DND-41 (cell line): ENCODE data around the gene ATIC.

Source experiments
- ATAC-seq: fragments of 200-7000 bp; cut with Tn5 transposase; 3 replicates; pipeline ENCODE4 v1.9.1; 2021; ENCODE audit warnings: low read depth; ENCODE audit not compliant: insufficient read depth
- DNase-seq: peaks from one replicate; pipeline ENCODE4 v3.0.0-alpha.2; 2020
- H2AFZ ChIP-seq: 2 replicates; pipeline ENCODE4 v1.6.0; 2012; ENCODE audit warnings: low read depth, low read length
- H3K27ac ChIP-seq: 2 replicates; pipeline ENCODE4 v1.5.1; 2012; ENCODE audit warnings: low read length, inconsistent platforms
- H3K27me3 ChIP-seq: fragments of 200-600 bp; sonication (generic); 2 replicates; pipeline ENCODE4 v1.6.0; 2012; ENCODE audit warnings: low read length, mild to moderate bottlenecking, inconsistent platforms; ENCODE audit not compliant: insufficient read depth, poor library complexity
- H3K36me3 ChIP-seq: 2 replicates; pipeline ENCODE4 v1.5.1; 2012; ENCODE audit warnings: low read length, inconsistent platforms; ENCODE audit not compliant: insufficient read depth
- H3K4me1 ChIP-seq: 2 replicates; pipeline ENCODE4 v1.5.1; 2012; ENCODE audit warnings: mild to moderate bottlenecking, low read length; ENCODE audit not compliant: insufficient read depth
- H3K4me2 ChIP-seq: 2 replicates; pipeline ENCODE4 v1.6.0; 2012; ENCODE audit warnings: mild to moderate bottlenecking, moderate library complexity, low read length, inconsistent platforms; ENCODE audit not compliant: insufficient read depth
- H3K4me3 ChIP-seq, 2 experiments: fragments of 200-600 bp in 1 of 2; shearing (Covaris generic) in 1 of 2; 2 replicates each; pipeline ENCODE4 v1.5.1; 2012 to 2016; ENCODE audit warnings: inconsistent platforms in 2 of 2, low read length in 2 of 2, mild to moderate bottlenecking in 2 of 2, low read depth in 1 of 2, moderate library complexity in 1 of 2
- H3K79me2 ChIP-seq: 2 replicates; pipeline ENCODE4 v1.6.0; 2012; ENCODE audit warnings: low read length, inconsistent platforms; ENCODE audit not compliant: insufficient read depth
- H3K9ac ChIP-seq: 2 replicates; pipeline ENCODE4 v1.6.0; 2012; ENCODE audit warnings: low read depth, mild to moderate bottlenecking, inconsistent platforms, low read length, moderate library complexity
- H3K9me3 ChIP-seq: 2 replicates; pipeline ENCODE4 v1.5.1; 2012; ENCODE audit warnings: low read length, moderate library complexity, mild to moderate bottlenecking, inconsistent platforms; ENCODE audit not compliant: insufficient read depth, severe bottlenecking
- H4K20me1 ChIP-seq: 2 replicates; pipeline ENCODE4 v1.6.0; 2012; ENCODE audit warnings: low read length; ENCODE audit not compliant: insufficient read depth
- EZH2 ChIP-seq: IDR thresholded peaks from 3 replicates; pipeline ENCODE4 v1.6.1; 2012; ENCODE audit warnings: borderline replicate concordance, low read depth, mild to moderate bottlenecking, moderate library complexity, low read length, inconsistent platforms; ENCODE audit not compliant: severe bottlenecking
- TF ChIP-seq, protein P1 (sequence below): IDR thresholded peaks from 2 replicates; pipeline ENCODE4 v1.5.1; 2012; ENCODE audit warnings: borderline replicate concordance, low read length, moderate library complexity, mild to moderate bottlenecking; ENCODE audit not compliant: poor library complexity, severe bottlenecking; ENCODE audit errors: extremely low read depth

ATIC gene

DNA sequence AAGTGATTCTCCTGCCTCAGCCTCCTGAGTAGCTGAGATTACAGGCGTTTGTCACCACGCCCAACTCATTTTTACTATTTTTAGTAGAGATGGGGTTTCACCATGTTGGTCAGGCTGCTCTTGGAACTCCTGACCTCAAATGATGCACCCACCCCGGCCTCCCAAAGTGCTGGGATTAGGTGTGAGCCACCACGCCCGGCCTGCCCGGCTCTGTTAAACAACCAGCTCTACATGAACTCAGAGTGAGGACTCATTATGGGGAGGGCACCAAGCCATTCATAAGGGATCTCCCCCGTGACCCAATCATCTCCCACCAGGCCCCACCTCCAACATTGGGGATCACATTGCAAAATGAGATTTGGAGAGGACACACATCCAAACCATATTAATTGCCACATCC lies 8.8 kb downstream of the ATIC start:
- peaks cover 91% of the 10 kb centered on the region for H3K36me3 ChIP-seq

DNA sequence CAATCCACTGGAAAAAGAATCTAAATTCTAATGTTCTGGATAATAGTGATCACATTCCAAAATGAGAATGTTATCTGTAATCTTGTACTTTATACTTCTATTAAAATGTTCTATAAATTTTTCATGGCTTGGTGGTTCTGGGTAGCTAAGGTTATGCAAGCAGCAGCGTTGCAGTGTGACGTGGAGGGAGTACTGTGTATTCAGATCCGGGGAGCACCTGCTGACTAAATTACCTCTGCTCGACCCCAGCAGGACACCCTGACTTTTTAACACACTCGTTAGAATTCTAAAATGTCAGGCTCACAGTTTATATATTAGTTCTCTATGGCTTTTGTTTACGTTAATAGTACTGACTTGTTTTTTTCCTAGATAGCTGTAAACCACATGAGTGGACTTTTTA lies 13.0 kb downstream of the ATIC start:
- ATAC-seq = no peak
- peaks cover 10% of the 10 kb centered on the region; the same call in 1 of the 2 replicates for H4K20me1 ChIP-seq
- no peak overlapping the region for H3K4me3 ChIP-seq
- no peak overlapping the region for H3K27ac ChIP-seq
- no peak for DNase-seq
- no peaks in the 10 kb centered on the region for H3K27me3 ChIP-seq
- peaks cover 91% of the 10 kb centered on the region for H3K36me3 ChIP-seq
- H2AFZ ChIP-seq = no peak overlapping the region
- no peak overlapping the region for H3K9ac ChIP-seq
- no peaks in the 10 kb centered on the region for H3K4me1 ChIP-seq
- TF ChIP-seq EZH2 = no peak
- TF ChIP-seq, protein P1, sequence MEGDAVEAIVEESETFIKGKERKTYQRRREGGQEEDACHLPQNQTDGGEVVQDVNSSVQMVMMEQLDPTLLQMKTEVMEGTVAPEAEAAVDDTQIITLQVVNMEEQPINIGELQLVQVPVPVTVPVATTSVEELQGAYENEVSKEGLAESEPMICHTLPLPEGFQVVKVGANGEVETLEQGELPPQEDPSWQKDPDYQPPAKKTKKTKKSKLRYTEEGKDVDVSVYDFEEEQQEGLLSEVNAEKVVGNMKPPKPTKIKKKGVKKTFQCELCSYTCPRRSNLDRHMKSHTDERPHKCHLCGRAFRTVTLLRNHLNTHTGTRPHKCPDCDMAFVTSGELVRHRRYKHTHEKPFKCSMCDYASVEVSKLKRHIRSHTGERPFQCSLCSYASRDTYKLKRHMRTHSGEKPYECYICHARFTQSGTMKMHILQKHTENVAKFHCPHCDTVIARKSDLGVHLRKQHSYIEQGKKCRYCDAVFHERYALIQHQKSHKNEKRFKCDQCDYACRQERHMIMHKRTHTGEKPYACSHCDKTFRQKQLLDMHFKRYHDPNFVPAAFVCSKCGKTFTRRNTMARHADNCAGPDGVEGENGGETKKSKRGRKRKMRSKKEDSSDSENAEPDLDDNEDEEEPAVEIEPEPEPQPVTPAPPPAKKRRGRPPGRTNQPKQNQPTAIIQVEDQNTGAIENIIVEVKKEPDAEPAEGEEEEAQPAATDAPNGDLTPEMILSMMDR = no peak
- H3K9me3 ChIP-seq = no peaks in the 10 kb centered on the region
- peaks cover 78% of the 10 kb centered on the region for H3K79me2 ChIP-seq
- no peak overlapping the region for H3K4me2 ChIP-seq

More for the DNA sequence above, 8.8 kb downstream of the ATIC start:
- no peak for ATAC-seq
- DNase-seq = no peak
- Histone ChIP-seq H3K4me2 (no peak overlapping the region), H3K4me3 (no peak overlapping the region), H3K79me2 (peaks cover 83% of the 10 kb centered on the region), H3K27me3 (no peaks in the 10 kb centered on the region), H2AFZ (no peak overlapping the region), H3K4me1 (peaks cover 7% of the 10 kb centered on the region; the same call in 1 of the 2 replicates), H3K27ac (no peak overlapping the region), H3K9me3 (no peaks in the 10 kb centered on the region), H3K9ac (no peak overlapping the region), H4K20me1 (peaks cover 8% of the 10 kb centered on the region; the same call in 1 of the 2 replicates)
- no peak for TF ChIP-seq EZH2
- TF ChIP-seq, protein P1 = no peak

DNA sequence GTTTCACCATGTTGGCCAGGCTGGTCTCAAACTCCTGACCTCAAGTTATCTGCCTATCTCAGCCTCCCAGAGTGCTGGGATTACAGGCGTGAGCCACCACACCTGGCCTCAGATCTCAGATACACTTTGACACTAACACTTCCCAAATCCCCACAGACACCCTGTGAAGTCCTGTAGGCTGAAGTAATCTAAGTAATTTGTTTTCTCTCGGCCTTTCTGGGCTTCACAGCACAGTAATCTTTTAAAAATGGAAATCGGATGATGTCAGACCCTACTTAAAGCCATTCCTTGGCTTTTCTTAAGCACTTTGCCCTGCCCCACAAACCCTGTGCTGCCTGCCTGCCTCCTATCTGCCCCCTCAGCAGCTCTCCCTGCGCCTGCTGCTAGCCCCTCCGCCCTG lies 16.2 kb downstream of the ATIC start:
- Histone ChIP-seq H3K27ac (no peak overlapping the region), H3K4me2 (no peak overlapping the region), H3K36me3 (peaks cover 95% of the 10 kb centered on the region), H3K4me1 (no peaks in the 10 kb centered on the region), H4K20me1 (peaks cover 17% of the 10 kb centered on the region; the same call in 1 of the 2 replicates), H3K9ac (no peak overlapping the region), H3K9me3 (no peaks in the 10 kb centered on the region), H3K79me2 (peaks cover 70% of the 10 kb centered on the region), H3K4me3 (no peak overlapping the region), H2AFZ (no peak overlapping the region), H3K27me3 (no peaks in the 10 kb centered on the region)
- no peak for ATAC-seq
- TF ChIP-seq, protein P1 = no peak
- no peak for TF ChIP-seq EZH2
- DNase-seq = no peak
